CD14-positive monocyte (primary cell): ENCODE measurements around the gene PPTC7. TPM values are rescaled to one million over a fixed set of nuclear protein-coding genes. Genes with fewer than 3 reads are reported as not detected.
A peak's percentile ranks its signal among the peaks of the same experiment; 100 is the strongest.

Experiments
- DNase-seq, 3 donors: peaks; one replicate each; pipeline ENCODE4 v3.0.0-alpha.2; 2011 to 2022
- H2AFZ ChIP-seq: 2 replicates; pipeline ENCODE4 v1.6.0; 2012; ENCODE audit warnings: mild to moderate bottlenecking, low read depth, low read length, inconsistent platforms; ENCODE audit not compliant: insufficient read depth, poor library complexity, severe bottlenecking
- H3K27ac ChIP-seq, 2 donors: 1 replicate in 1 of 2; 2 replicates in 1 of 2; pipeline ENCODE4 v1.5.1; 2012 to 2013; ENCODE audit warnings: low read length in 2 of 2, control low read depth in 1 of 2, inconsistent platforms in 1 of 2, low read depth in 1 of 2, mild to moderate bottlenecking in 1 of 2
- H3K27me3 ChIP-seq, 2 donors: one replicate each; pipeline versions ENCODE4 v1.6.0 to v1.6.1; 2011 to 2013; ENCODE audit warnings: low read length in 2 of 2; ENCODE audit not compliant: control insufficient read depth in 2 of 2, insufficient read depth in 2 of 2
- H3K36me3 ChIP-seq, 2 donors: replicated peaks in 1 of 2; 1 replicate in 1 of 2; 2 replicates in 1 of 2; pipeline versions ENCODE4 v1.5.1 to v1.6.1; 2012 to 2013; ENCODE audit warnings: low read length in 2 of 2, control low read depth in 1 of 2, inconsistent platforms in 1 of 2, mild to moderate bottlenecking in 1 of 2; ENCODE audit not compliant: insufficient read depth in 2 of 2, control insufficient read depth in 1 of 2
- H3K4me1 ChIP-seq, 2 donors: 1 replicate in 1 of 2; 2 replicates in 1 of 2; pipeline versions ENCODE4 v1.5.1 to v1.6.1; 2012 to 2013; ENCODE audit warnings: low read length in 2 of 2, control low read depth in 1 of 2, inconsistent platforms in 1 of 2, mild to moderate bottlenecking in 1 of 2, moderate library complexity in 1 of 2; ENCODE audit not compliant: insufficient read depth in 2 of 2, control insufficient read depth in 1 of 2
- H3K4me2 ChIP-seq: replicated peaks from 2 replicates; pipeline ENCODE3; 2012; ENCODE audit warnings: low read length, moderate library complexity, mild to moderate bottlenecking; ENCODE audit not compliant: poor library complexity, severe bottlenecking; ENCODE audit errors: extremely low read depth
- H3K4me3 ChIP-seq, 3 experiments: fragments of 200-600 bp in 1 of 3; sonication (generic) in 1 of 3; replicated peaks in 1 of 3; 1 replicate in 2 of 3; 2 replicates in 1 of 3; pipeline ENCODE4 v1.5.1; 2011 to 2013; ENCODE audit warnings: low read length in 3 of 3, mild to moderate bottlenecking in 3 of 3, control low read depth in 2 of 3, low read depth in 2 of 3, inconsistent platforms in 1 of 3, moderate library complexity in 1 of 3
- H3K79me2 ChIP-seq: 2 replicates; pipeline ENCODE4 v1.6.0; 2012; ENCODE audit warnings: mild to moderate bottlenecking, control low read depth, inconsistent platforms, low read length, moderate library complexity; ENCODE audit not compliant: insufficient read depth
- H3K9ac ChIP-seq: 2 replicates; pipeline ENCODE4 v1.6.0; 2017; ENCODE audit warnings: low read length, mild to moderate bottlenecking; ENCODE audit not compliant: insufficient read depth, poor library complexity, severe bottlenecking
- H3K9me3 ChIP-seq, 2 donors: replicated peaks in 1 of 2; 1 replicate in 1 of 2; 2 replicates in 1 of 2; pipeline versions ENCODE4 v1.5.1 to v1.6.1; 2012 to 2013; ENCODE audit warnings: low read length in 2 of 2, control low read depth in 1 of 2; ENCODE audit not compliant: control insufficient read depth in 1 of 2, insufficient read depth in 1 of 2
- H4K20me1 ChIP-seq: 2 replicates; pipeline ENCODE4 v1.6.0; 2012; ENCODE audit warnings: mild to moderate bottlenecking, low read length, control low read depth, moderate library complexity; ENCODE audit not compliant: insufficient read depth
- H3K27ac Mint-ChIP-seq, 7 donors: one replicate each; pipeline ENCODE4 v1.8.0; 2020; ENCODE audit warnings: mild to moderate bottlenecking in 7 of 7, mixed read lengths in 7 of 7, moderate library complexity in 6 of 7, inconsistent platforms in 2 of 7
- H3K27me3 Mint-ChIP-seq, 3 donors: one replicate each; pipeline ENCODE4 v1.8.0; 2021 to 2022; ENCODE audit warnings: low read depth in 3 of 3, mild to moderate bottlenecking in 3 of 3, mixed read lengths in 3 of 3, moderate library complexity in 3 of 3, inconsistent platforms in 1 of 3
- H3K36me3 Mint-ChIP-seq, 2 donors: one replicate each; pipeline ENCODE4 v1.8.0; 2020; ENCODE audit warnings: mixed read lengths in 2 of 2, inconsistent platforms in 1 of 2, mild to moderate bottlenecking in 1 of 2
- H3K4me1 Mint-ChIP-seq: one replicate; pipeline ENCODE4 v1.8.0; 2020; ENCODE audit warnings: mild to moderate bottlenecking, mixed read lengths
- H3K4me3 Mint-ChIP-seq, 2 donors: one replicate each; pipeline ENCODE4 v1.8.0; 2020; ENCODE audit warnings: mild to moderate bottlenecking in 2 of 2, mixed read lengths in 2 of 2, moderate library complexity in 1 of 2
- H3K9me3 Mint-ChIP-seq, 7 donors: one replicate each; pipeline ENCODE4 v1.8.0; 2020 to 2022; ENCODE audit warnings: mixed read lengths in 7 of 7, mild to moderate bottlenecking in 6 of 7, moderate library complexity in 6 of 7, inconsistent platforms in 2 of 7
- WGBS: methylation state at CpG from one replicate; pipeline ENCODE4 v1.1.5; 2013; ENCODE audit warnings: missing lambda C conversion rate; ENCODE audit not compliant: insufficient coverage; 5-methylcytosine and 5-hydroxymethylcytosine counted together
- intact Hi-C, 2 donors: fragments of 100-400 bp; cut with micrococcal nuclease; formaldehyde crosslinking; loops; one replicate each; pipeline versions ENCODE4 v1.15.0 to v1.15.1; 2023
- polyA plus RNA-seq, 3 donors: library from polyadenylated mRNA; depleted of rRNA in 1 of 3; unstranded in 2 of 3; stranded (reverse) in 1 of 3; fragments of 300-500 nt in 2 of 3; fragments of >200 nt in 1 of 3; fragmentation: Illumina TruSeq in 2 of 3; gene quantifications; 1 replicate in 2 of 3; 2 replicates in 1 of 3; pipeline ENCODE4 v1.2.3, GENCODE V29; 2012 to 2021
- TF ChIP-seq, protein P1 (sequence below): fragments of 200-600 bp; IDR thresholded peaks from one replicate; pipeline ENCODE4 v1.8.0; 2022; ENCODE audit warnings: antibody characterized with exemption, mild to moderate bottlenecking

Gene PPTC7
- polyA plus RNA-seq, 3 donors = 11.6 to 36.5 (median 15.1) TPM

DNA sequence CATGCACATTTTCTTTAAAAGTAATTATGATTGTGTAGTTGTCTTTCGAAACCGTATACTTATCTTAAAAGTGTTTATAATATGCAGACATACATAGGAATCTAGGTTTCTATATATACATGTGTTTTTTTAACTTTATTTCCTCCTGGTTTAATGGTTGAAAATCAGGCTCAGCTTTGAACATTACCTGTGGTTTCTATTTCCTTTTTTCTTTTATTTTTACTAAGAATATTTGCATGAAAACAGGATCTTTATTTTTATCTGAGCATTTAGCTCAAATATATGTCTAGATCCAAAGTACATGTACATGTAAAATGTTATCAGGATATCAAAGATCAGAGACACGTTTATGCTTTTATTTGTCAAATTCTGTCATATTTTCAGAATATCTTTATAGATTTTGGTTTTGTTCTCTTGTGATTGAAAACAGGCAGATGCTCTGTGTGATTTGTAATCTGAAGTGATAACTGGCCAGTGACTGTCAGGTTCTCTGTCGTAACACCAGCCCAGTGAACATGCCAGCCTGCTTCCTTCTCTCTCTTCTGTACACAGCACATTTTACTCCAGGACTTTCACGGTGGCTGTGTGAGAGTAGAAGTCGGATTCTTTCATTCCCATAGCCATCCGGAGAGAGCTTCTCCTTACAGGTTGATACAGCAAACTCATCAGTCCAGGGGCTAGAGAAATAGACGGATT lies 44.5 kb upstream of the PPTC7 start:
- H3K4me1 Mint-ChIP-seq = peaks cover 9% of the 10 kb centered on the region
- H3K4me3 Mint-ChIP-seq = peak overlapping the region in 1 of 2 donors; percentile 73
- no peaks in the 10 kb centered on the region for H3K27me3 Mint-ChIP-seq
- Histone ChIP-seq H3K4me1 (peaks cover 6 to 14% of the 10 kb centered on the region in 2 donors), H4K20me1 (no peaks in the 10 kb centered on the region), H2AFZ (peak overlapping the region; percentile 77), H3K27ac (peak overlapping the region in 1 of 2 donors; percentile 73), H3K36me3 (no peaks in the 10 kb centered on the region), H3K27me3 (no peaks in the 10 kb centered on the region), H3K9me3 (no peaks in the 10 kb centered on the region), H3K9ac (peak overlapping the region; percentile 33), H3K4me2 (peak overlapping the region; percentile 61), H3K4me3 (peak overlapping the region in 1 of 3 experiments; percentile 53), H3K79me2 (no peaks in the 10 kb centered on the region)
- DNase-seq = peak; percentile 31 to 45 (median 43)
- intact Hi-C loops = loop anchor here in 1 of 2 donors (10.0 kb wide), 1 partner anchor 57 kb away; the partner anchor contains the start of gene HVCN1
- no peaks in the 10 kb centered on the region for H3K36me3 Mint-ChIP-seq
- H3K9me3 Mint-ChIP-seq = no peaks in the 10 kb centered on the region
- no CpG with 5 or more reads among the region's 8 CpGs for WGBS
- peak overlapping the region; percentile 54 to 88 (median 76) for H3K27ac Mint-ChIP-seq
- TF ChIP-seq, protein P1, sequence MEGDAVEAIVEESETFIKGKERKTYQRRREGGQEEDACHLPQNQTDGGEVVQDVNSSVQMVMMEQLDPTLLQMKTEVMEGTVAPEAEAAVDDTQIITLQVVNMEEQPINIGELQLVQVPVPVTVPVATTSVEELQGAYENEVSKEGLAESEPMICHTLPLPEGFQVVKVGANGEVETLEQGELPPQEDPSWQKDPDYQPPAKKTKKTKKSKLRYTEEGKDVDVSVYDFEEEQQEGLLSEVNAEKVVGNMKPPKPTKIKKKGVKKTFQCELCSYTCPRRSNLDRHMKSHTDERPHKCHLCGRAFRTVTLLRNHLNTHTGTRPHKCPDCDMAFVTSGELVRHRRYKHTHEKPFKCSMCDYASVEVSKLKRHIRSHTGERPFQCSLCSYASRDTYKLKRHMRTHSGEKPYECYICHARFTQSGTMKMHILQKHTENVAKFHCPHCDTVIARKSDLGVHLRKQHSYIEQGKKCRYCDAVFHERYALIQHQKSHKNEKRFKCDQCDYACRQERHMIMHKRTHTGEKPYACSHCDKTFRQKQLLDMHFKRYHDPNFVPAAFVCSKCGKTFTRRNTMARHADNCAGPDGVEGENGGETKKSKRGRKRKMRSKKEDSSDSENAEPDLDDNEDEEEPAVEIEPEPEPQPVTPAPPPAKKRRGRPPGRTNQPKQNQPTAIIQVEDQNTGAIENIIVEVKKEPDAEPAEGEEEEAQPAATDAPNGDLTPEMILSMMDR = no peak

DNA sequence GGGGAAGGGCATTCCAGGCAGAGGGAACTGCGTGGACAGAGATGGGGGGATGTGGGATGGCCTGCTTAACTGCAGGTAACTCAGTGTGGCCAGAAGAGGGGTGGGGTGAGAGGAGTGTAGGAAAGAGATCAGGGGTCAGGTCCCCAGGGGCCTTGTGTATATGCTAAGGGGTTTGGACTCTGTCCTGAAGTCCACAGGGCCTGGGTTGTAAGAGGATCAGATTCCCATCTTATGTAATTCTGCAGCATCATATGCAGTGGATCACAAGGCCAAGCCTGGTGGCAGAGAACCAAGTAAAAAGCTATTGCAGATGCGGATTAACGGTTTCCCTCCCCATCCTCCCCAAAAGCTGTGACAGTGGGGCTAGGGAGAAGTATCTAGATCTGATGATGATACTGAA lies 39.5 kb upstream of the PPTC7 start:
- H3K9me3 Mint-ChIP-seq = peaks cover 0 to 1% (median 0%) of the 10 kb centered on the region in 7 donors
- H3K9ac ChIP-seq = no peak overlapping the region
- WGBS = no CpG with 5 or more reads among the region's 3 CpGs
- no peak overlapping the region for H3K4me2 ChIP-seq
- no peak overlapping the region for H2AFZ ChIP-seq
- peaks cover 0 to 5% (median 3%) of the 10 kb centered on the region in 3 donors for H3K27me3 Mint-ChIP-seq
- DNase-seq = no peak
- H3K4me3 Mint-ChIP-seq = no peak overlapping the region
- no peaks in the 10 kb centered on the region for H3K79me2 ChIP-seq
- no peak overlapping the region for H3K4me3 ChIP-seq
- intact Hi-C loops = loop anchor here in 1 of 2 donors (10.0 kb wide), 1 partner anchor 62 kb away; the partner anchor contains the start of gene HVCN1
- TF ChIP-seq, protein P1 = no peak
- H3K9me3 ChIP-seq = no peaks in the 10 kb centered on the region
- H3K4me1 ChIP-seq = peaks cover 0 to 5% of the 10 kb centered on the region in 2 donors
- H3K36me3 Mint-ChIP-seq = no peaks in the 10 kb centered on the region
- H3K27ac ChIP-seq = no peak overlapping the region
- no peaks in the 10 kb centered on the region for H3K27me3 ChIP-seq
- H3K27ac Mint-ChIP-seq = no peak overlapping the region
- peaks cover 2% of the 10 kb centered on the region for H3K4me1 Mint-ChIP-seq
- no peaks in the 10 kb centered on the region for H4K20me1 ChIP-seq
- H3K36me3 ChIP-seq = no peaks in the 10 kb centered on the region
